ENCODE results near the gene NTN1. TPM values are rescaled to one million over a fixed set of nuclear protein-coding genes. Genes with fewer than 3 reads are reported as not detected.
A peak's percentile ranks its signal among the peaks of the same experiment; 100 is the strongest.

The NTN1 gene
- total RNA-seq, 3 donors from 2014 or later, result 2.2 to 3.7 (median 3.3) TPM

- H3K27me3 ChIP-seq, result no peaks in the 10 kb centered on the region
- TF ChIP-seq POLR2AphosphoS5 (IDR thresholded peaks at IDR 0.05) (no peak), CTCF (IDR thresholded peaks at IDR 0.05) (no peak), POLR2A (IDR thresholded peaks at IDR 0.05) (no peak)
- no peak for DNase-seq (ENCODE audit: low spot score in 2 of 2)
Observed at GRCh38 chr17:9080296-9080914, 59.1 kb downstream of the NTN1 start.

GRCh38 chr17:9080983-9081382, 59.7 kb downstream of the NTN1 start:
- no peak for TF ChIP-seq POLR2A (IDR thresholded peaks at IDR 0.05)
- TF ChIP-seq CTCF (IDR thresholded peaks at IDR 0.05), result no peak
- no peak for TF ChIP-seq POLR2AphosphoS5 (IDR thresholded peaks at IDR 0.05)
- no peaks in the 10 kb centered on the region for H3K9me3 ChIP-seq
- intact Hi-C loops (cut with DNase I; ENCODE audit: low total_unique reads), result no loop called here

More at GRCh38 chr17:9080296-9080914, 59.1 kb downstream of the NTN1 start:
- Histone ChIP-seq H3K4me3 (no peak overlapping the region), H3K27ac (no peak overlapping the region), H3K36me3 (no peaks in the 10 kb centered on the region), H3K4me1 (no peaks in the 10 kb centered on the region), H3K9me3 (no peaks in the 10 kb centered on the region)
- intact Hi-C loops (cut with DNase I; ENCODE audit: low total_unique reads), result no loop called here

GRCh38 chr17:9086577-9086976, 65.3 kb downstream of the NTN1 start:
- no peak for DNase-seq (ENCODE audit: low spot score in 2 of 2)
- TF ChIP-seq CTCF (IDR thresholded peaks at IDR 0.05), result no peak
- Histone ChIP-seq H3K9me3 (no peaks in the 10 kb centered on the region), H3K27ac (no peak overlapping the region), H3K36me3 (no peaks in the 10 kb centered on the region), H3K27me3 (no peaks in the 10 kb centered on the region), H3K4me1 (no peaks in the 10 kb centered on the region), H3K4me3 (no peak overlapping the region)
- intact Hi-C loops (cut with DNase I; ENCODE audit: low total_unique reads), result no loop called here

More at GRCh38 chr17:9080983-9081382, 59.7 kb downstream of the NTN1 start:
- Histone ChIP-seq H3K27me3 (no peaks in the 10 kb centered on the region), H3K4me1 (no peaks in the 10 kb centered on the region), H3K36me3 (no peaks in the 10 kb centered on the region), H3K4me3 (no peak overlapping the region), H3K27ac (no peak overlapping the region)
- no peak for DNase-seq (ENCODE audit: low spot score in 2 of 2)

GRCh38 chr17:9087921-9088320, 66.6 kb downstream of the NTN1 start:
- no peak overlapping the region for H3K4me3 ChIP-seq
- no peaks in the 10 kb centered on the region for H3K9me3 ChIP-seq
- no peak for DNase-seq (ENCODE audit: low spot score in 2 of 2)
- H3K27me3 ChIP-seq, result no peaks in the 10 kb centered on the region
- H3K36me3 ChIP-seq, result no peaks in the 10 kb centered on the region
- H3K27ac ChIP-seq, result no peak overlapping the region
- intact Hi-C loops (cut with DNase I; ENCODE audit: low total_unique reads), result no loop called here
- H3K4me1 ChIP-seq, result no peaks in the 10 kb centered on the region
- TF ChIP-seq CTCF (IDR thresholded peaks at IDR 0.05) (no peak), POLR2A (IDR thresholded peaks at IDR 0.05) (no peak), POLR2AphosphoS5 (IDR thresholded peaks at IDR 0.05) (no peak)

- peak overlapping the region in 2 of 3 donors; percentile 13 to 27 for H3K4me3 ChIP-seq
- intact Hi-C loops (cut with DNase I; ENCODE audit: low total_unique reads), result no loop called here
- TF ChIP-seq POLR2AphosphoS5 (IDR thresholded peaks at IDR 0.05), result no peak
- TF ChIP-seq POLR2A (IDR thresholded peaks at IDR 0.05), result no peak
- TF ChIP-seq CTCF (IDR thresholded peaks at IDR 0.05), result no peak
Observed at GRCh38 chr17:9090641-9091096, 69.4 kb downstream of the NTN1 start.

More at GRCh38 chr17:9090641-9091096, 69.4 kb downstream of the NTN1 start:
- H3K27me3 ChIP-seq, result no peaks in the 10 kb centered on the region
- no peaks in the 10 kb centered on the region for H3K9me3 ChIP-seq
- H3K36me3 ChIP-seq, result no peaks in the 10 kb centered on the region
- no peaks in the 10 kb centered on the region for H3K4me1 ChIP-seq
- peak overlapping the region; percentile 56 to 57 for H3K27ac ChIP-seq
- DNase-seq (ENCODE audit: low spot score in 2 of 2), result peak in 1 of 2 donors; percentile 33

Measured in breast epithelium (tissue), 4 donors.